Gastroesophageal sphincter (tissue), 3 donors: ENCODE results near the gene ACKR3.

Experiments used
- CTCF ChIP-seq, 4 experiments: fragments of 200-600 bp in 2 of 4; fragments of 450-650 bp in 2 of 4; sonication (generic) in 1 of 4; IDR thresholded peaks; one replicate each; pipeline ENCODE4 v1.5.1; 2017 to 2019; ENCODE audit warnings: antibody characterized with exemption in 4 of 4, mild to moderate bottlenecking in 2 of 4, moderate library complexity in 2 of 4
- EP300 ChIP-seq: sonication (generic); formaldehyde crosslinking; IDR thresholded peaks from one replicate; pipeline ENCODE4 v1.6.1; 2017; ENCODE audit warnings: antibody characterized with exemption, mild to moderate bottlenecking
- POLR2A ChIP-seq, 2 donors: fragments of 450-650 bp; IDR thresholded peaks; one replicate each; pipeline ENCODE4 v1.6.1; 2017; ENCODE audit warnings: antibody characterized with exemption in 2 of 2, mild to moderate bottlenecking in 2 of 2, moderate library complexity in 1 of 2
- POLR2AphosphoS5 ChIP-seq: sonication (generic); formaldehyde crosslinking; IDR thresholded peaks from one replicate; pipeline ENCODE4 v1.6.1; 2017; ENCODE audit warnings: antibody characterized with exemption

DNA sequence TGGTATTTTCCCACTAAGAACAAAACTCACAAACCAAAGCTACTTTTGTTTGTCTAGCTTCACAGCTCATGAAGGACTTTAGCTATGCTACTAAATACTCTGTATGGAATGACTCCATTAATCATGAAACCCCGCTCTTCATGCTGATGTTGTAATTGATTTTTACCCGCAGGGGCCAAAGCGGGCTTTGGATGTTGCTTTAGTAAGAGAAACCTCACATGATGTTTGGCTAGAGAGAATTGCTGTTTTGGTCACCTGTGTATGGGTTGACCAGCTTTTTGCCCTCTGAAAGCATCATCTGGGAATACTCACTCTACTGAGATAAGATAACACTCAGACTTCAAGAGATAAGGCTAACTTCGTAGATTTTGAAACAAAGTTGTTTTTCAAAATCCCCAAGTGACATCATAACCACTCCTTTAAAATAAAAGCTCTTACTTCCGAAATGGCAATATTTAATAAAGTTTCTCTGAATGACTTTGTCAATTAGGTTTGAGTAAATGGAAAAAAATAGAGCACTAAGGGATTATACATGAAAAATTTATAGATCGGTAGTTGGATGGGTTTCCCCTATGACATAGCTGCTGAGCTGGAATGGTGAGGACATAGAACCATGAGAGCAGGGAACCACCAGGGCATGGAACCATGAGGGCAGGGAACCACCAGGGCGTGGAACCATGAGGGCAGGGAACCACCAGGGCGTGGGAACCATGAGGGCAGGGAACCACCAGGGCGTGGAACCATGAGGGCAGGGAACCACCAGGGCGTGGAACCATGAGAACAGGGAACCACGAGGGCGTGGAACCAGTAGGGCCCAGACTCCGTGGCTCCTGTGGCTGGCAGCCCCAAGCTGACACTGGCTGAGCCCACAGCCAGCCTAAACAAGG lies 31.9 kb downstream of the ACKR3 start:
- TF ChIP-seq EP300 (no peak), CTCF (IDR thresholded peaks at IDR 0.05) (no peak), POLR2A (IDR thresholded peaks at IDR 0.05) (no peak), POLR2AphosphoS5 (no peak)
